Activated CD4-positive, alpha-beta T cell treated with anti-CD3 and anti-CD28 coated beads, Interleukin-2, amount 10 ng/mL, durations not matched to agents 24 days and 14 days (primary cell): ENCODE results near the gene PEX14. TPM values are rescaled to one million over a fixed set of nuclear protein-coding genes. Genes with fewer than 3 reads are reported as not detected.
A peak's percentile ranks its signal among the peaks of the same experiment; 100 is the strongest.
"Not testable (repeated sequence)": the region's sequence is repeated elsewhere in the genome, so short reads cannot be mapped to it uniquely, and the experiment has no call there.

Experiments used
- DNase-seq: peaks from one replicate; pipeline ENCODE4 v3.0.0; 2022
- H3K27ac Mint-ChIP-seq: one replicate; pipeline ENCODE4 v1.8.0; 2022; ENCODE audit warnings: mild to moderate bottlenecking, mixed read lengths
- H3K27me3 Mint-ChIP-seq: one replicate; pipeline ENCODE4 v1.8.0; 2022; ENCODE audit warnings: mixed read lengths
- H3K36me3 Mint-ChIP-seq: one replicate; pipeline ENCODE4 v1.8.0; 2022; ENCODE audit warnings: low read depth, mild to moderate bottlenecking, mixed read lengths
- H3K4me1 Mint-ChIP-seq: one replicate; pipeline ENCODE4 v1.8.0; 2021; ENCODE audit warnings: mixed read lengths
- H3K4me3 Mint-ChIP-seq: one replicate; pipeline ENCODE4 v1.8.0; 2022; ENCODE audit warnings: mild to moderate bottlenecking, moderate library complexity, mixed read lengths
- H3K9me3 Mint-ChIP-seq: one replicate; pipeline ENCODE4 v1.8.0; 2021; ENCODE audit warnings: mixed read lengths
- intact Hi-C: fragments of 100-400 bp; cut with micrococcal nuclease; formaldehyde crosslinking; loops from one replicate; pipeline ENCODE4 v1.15.1; 2023
- total RNA-seq: library from RNA; stranded (reverse); gene quantifications from 2 replicates; pipeline ENCODE4 v1.2.3, GENCODE V29; 2022

PEX14 gene
- total RNA-seq, 1 donor from 2014 or later: 21.6 TPM

DNA sequence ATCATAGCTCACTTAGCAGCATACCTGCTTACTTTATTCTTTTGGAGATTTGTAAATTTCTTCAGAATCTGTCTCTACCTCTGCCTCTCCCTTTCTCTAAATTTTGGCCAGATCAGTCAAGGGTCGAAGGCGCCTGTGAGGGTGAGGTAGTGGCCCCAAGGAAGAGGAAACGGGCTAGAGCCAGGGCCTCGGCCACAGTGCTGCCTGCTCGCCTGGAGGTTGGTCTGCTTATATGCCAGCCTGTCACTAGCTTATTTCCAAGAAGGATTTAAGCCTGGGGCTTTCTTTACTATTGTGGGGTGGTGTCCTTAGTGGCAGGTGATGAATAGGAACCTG lies 19.6 kb downstream of the PEX14 start:
- Mint-ChIP-seq H3K27ac (peak overlapping the region; percentile 91), H3K4me1 (peaks cover 51% of the 10 kb centered on the region), H3K36me3 (peaks cover 15% of the 10 kb centered on the region), H3K4me3 (peak overlapping the region; percentile 85), H3K27me3 (no peaks in the 10 kb centered on the region), H3K9me3 (no peaks in the 10 kb centered on the region)
- intact Hi-C loops: loop anchor here (1.0 to 10.0 kb wide), 3 partner anchors 22 to 280 kb away; partner anchors contain the start of genes CENPS, DFFA and KIF1B
- no peak for DNase-seq

DNA sequence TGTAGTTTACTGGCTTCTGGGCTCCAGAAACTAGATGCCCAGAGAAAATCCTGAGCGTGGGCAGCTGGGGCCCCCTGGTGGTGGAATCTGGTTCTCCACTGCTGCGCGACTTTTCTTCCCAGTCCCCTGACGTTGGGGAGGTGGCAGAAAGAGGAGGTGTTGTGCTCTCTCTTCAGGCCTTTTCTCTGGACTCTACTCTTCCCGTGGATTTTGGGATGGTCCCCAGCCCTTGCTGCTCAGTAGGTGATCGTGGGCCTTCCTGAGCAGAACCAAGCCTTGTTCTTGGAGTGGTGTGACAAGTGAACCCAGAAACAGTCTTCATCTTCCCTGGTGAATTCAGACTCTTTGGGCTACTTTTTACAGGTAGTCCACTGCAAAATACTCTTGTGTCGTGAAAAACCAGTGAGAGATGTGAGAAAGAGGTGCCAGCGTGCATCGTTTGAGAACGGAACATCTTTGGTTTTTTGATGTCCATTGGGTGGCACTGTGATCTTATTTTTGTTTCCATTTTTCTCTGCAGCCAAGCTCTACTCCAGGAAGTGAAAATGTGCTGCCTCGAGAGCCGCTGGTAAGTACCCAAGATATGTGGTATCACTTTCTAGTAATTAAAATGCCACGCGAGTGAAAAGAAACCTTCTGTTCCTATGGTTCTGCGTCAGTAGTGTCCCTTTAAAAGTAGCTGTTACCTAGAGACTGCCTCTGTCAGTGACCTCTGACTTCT lies 20.2 kb downstream of the PEX14 start:
- intact Hi-C loops: loop anchor here (1.0 to 10.0 kb wide), 9 partner anchors 16 to 517 kb away; partner anchors contain the start of genes CENPS, DFFA, KIF1B and TARDBP
- H3K36me3 Mint-ChIP-seq: peaks cover 11% of the 10 kb centered on the region
- H3K27me3 Mint-ChIP-seq: no peaks in the 10 kb centered on the region
- peak; percentile 95 for DNase-seq
- H3K4me3 Mint-ChIP-seq: peak overlapping the region; percentile 85
- H3K9me3 Mint-ChIP-seq: no peaks in the 10 kb centered on the region
- H3K4me1 Mint-ChIP-seq: peaks cover 48% of the 10 kb centered on the region
- H3K27ac Mint-ChIP-seq: peak overlapping the region; percentile 91

DNA sequence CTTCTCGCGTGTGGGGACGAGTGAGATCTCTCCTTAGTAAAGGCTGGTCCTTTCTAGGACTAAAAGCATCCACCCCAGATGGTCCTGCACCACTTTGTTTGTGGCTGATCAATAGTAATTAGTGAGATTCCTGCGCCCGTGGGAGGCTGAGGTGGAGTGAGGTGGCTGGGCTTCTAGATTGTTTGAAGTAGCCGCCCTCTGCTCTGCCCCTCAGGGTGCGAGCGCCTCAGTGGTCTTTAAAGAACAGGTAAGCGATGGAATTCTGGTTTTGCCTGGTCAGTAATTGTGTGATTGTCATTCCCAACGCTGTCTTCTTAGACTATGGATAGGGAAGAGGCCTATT lies 20.7 kb downstream of the PEX14 start:
- intact Hi-C loops: loop anchor here (1.0 to 10.0 kb wide), 7 partner anchors 16 to 517 kb away; partner anchors contain the start of genes KIF1B and TARDBP
- Mint-ChIP-seq H3K27ac (peak overlapping the region; percentile 91), H3K4me3 (peak overlapping the region; percentile 85), H3K27me3 (no peaks in the 10 kb centered on the region), H3K9me3 (no peaks in the 10 kb centered on the region), H3K4me1 (peaks cover 47% of the 10 kb centered on the region), H3K36me3 (peaks cover 10% of the 10 kb centered on the region)
- DNase-seq: no peak

DNA sequence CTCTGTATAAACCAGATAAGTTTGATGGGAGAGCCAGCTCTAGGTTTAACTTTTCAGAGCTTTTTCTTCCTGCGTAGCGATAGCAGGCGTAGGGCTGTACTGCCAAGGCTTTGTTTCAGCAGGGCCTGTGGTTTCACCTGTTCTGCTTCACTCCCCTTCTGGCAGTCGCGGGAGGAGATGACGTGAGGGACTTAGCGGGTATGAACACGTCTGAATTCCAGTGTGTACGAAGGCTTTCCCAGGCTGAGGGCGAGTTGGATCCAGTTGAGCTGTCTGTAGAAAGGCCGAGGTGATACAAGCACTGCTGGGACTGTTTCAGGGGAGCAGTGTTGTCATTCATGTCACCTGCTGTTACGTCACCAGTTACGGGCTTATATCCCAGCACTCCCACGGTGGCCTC lies 21.2 kb downstream of the PEX14 start:
- Mint-ChIP-seq H3K27me3 (no peaks in the 10 kb centered on the region), H3K36me3 (peaks cover 10% of the 10 kb centered on the region), H3K4me3 (peak overlapping the region; percentile 85), H3K27ac (peak overlapping the region; percentile 91), H3K9me3 (no peaks in the 10 kb centered on the region), H3K4me1 (peaks cover 47% of the 10 kb centered on the region)
- peak; percentile 78 for DNase-seq
- intact Hi-C loops: loop anchor here (1.0 to 10.0 kb wide), 7 partner anchors 15 to 516 kb away; partner anchors contain the start of genes KIF1B and TARDBP

DNA sequence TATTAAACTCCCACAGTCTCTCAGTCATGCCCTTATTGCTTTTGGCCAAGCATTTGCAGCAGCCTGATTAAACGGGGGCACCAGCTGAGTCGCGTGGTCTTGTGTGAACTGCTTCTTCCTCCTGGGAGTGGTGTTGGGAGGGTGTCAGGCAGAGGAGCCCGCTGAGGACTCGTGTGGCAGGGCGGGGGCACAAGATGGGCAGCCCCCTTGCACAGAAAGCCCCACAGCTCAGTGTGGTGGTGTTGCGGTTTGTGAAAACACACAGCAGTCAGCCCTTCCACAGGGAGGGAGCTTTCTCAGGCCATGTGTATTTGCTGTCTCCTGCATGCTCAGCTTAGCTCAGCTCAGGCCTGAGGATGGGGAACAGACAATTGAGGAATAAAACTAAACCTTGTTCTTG lies 22.4 kb downstream of the PEX14 start:
- DNase-seq: no peak
- no peaks in the 10 kb centered on the region for H3K27me3 Mint-ChIP-seq
- no peak overlapping the region for H3K27ac Mint-ChIP-seq
- intact Hi-C loops: loop anchor here (5.0 to 10.0 kb wide), 4 partner anchors 195 to 515 kb away; partner anchors contain the start of genes KIF1B and TARDBP
- no peak overlapping the region for H3K4me3 Mint-ChIP-seq
- peaks cover 51% of the 10 kb centered on the region for H3K4me1 Mint-ChIP-seq
- no peaks in the 10 kb centered on the region for H3K9me3 Mint-ChIP-seq
- peaks cover 10% of the 10 kb centered on the region for H3K36me3 Mint-ChIP-seq

DNA sequence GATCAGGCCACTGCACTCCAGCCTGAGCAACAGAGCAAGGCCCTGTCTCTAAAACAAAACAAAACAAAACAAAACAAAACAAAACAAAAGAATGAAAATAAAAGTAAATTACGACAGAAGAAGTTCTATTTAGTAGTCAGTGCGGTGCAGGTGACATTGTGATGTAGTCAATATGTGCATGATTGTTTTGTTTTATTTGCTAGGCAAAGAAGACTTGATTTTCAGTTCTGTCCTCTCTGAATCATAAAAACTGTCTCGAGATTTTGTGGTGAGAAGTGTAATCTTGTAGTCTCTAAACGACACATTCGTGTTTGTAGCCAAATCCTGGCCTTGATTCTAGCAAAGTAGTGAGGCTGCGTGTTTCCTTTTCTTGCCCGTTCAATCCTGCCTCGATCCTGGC lies 23.5 kb downstream of the PEX14 start:
- H3K4me1 Mint-ChIP-seq: peaks cover 50% of the 10 kb centered on the region
- intact Hi-C loops: loop anchor here (5.0 to 10.0 kb wide), 4 partner anchors 194 to 514 kb away; partner anchors contain the start of genes KIF1B and TARDBP

DNA sequence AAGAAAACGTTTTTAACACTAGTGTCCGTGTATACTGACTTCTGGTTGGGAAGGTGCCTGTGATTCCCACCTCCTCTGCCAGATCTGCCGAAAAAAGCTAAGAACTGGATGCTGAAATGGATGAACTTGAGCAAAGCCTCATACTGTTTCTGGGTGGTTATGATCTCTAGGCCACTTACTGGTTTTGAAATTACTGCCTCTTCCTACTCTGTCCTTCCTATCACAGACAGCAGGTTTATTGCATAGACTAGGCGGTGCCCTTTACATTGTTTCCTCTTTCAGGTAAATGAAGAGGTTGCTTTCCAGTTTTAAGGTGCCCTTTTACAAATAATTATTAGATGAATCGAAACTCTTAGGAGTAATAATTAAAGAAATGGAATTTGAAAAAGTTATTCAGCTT lies 27.5 kb downstream of the PEX14 start:
- Mint-ChIP-seq H3K4me3 (no peak overlapping the region), H3K9me3 (no peaks in the 10 kb centered on the region), H3K36me3 (peaks cover 3% of the 10 kb centered on the region), H3K4me1 (peaks cover 29% of the 10 kb centered on the region), H3K27ac (no peak overlapping the region), H3K27me3 (no peaks in the 10 kb centered on the region)
- DNase-seq: no peak
- intact Hi-C loops: no loop called here

More for the DNA sequence above, 23.5 kb downstream of the PEX14 start:
- Mint-ChIP-seq H3K27me3 (no peaks in the 10 kb centered on the region), H3K36me3 (peaks cover 10% of the 10 kb centered on the region), H3K27ac (peak overlapping the region; percentile 79), H3K9me3 (no peaks in the 10 kb centered on the region), H3K4me3 (peak overlapping the region; percentile 8)
- no peak for DNase-seq

DNA sequence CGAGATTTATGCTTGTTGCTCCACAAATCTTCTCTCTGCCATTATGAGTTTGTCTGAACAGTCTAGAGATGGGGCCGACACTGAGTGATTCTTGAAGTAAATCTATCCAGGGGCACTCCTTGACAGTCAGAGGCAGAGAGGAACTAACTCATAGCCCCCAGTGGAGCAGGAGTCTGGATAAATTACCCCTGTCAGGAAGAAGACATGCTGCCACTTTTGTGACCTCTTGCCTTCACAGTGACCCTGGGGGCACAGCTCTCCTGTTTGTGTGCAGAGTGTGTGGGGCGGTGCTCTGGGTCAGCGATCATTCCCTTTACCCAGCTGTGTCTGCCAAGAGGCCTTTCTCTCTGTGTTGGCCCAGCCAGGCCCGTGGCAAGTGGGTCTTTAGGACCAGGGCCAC lies 29.5 kb downstream of the PEX14 start:
- no peak for DNase-seq
- no peaks in the 10 kb centered on the region for H3K27me3 Mint-ChIP-seq
- intact Hi-C loops: no loop called here
- no peak overlapping the region for H3K27ac Mint-ChIP-seq
- peaks cover 21% of the 10 kb centered on the region for H3K4me1 Mint-ChIP-seq
- peaks cover 2% of the 10 kb centered on the region for H3K36me3 Mint-ChIP-seq
- H3K4me3 Mint-ChIP-seq: no peak overlapping the region
- H3K9me3 Mint-ChIP-seq: no peaks in the 10 kb centered on the region

DNA sequence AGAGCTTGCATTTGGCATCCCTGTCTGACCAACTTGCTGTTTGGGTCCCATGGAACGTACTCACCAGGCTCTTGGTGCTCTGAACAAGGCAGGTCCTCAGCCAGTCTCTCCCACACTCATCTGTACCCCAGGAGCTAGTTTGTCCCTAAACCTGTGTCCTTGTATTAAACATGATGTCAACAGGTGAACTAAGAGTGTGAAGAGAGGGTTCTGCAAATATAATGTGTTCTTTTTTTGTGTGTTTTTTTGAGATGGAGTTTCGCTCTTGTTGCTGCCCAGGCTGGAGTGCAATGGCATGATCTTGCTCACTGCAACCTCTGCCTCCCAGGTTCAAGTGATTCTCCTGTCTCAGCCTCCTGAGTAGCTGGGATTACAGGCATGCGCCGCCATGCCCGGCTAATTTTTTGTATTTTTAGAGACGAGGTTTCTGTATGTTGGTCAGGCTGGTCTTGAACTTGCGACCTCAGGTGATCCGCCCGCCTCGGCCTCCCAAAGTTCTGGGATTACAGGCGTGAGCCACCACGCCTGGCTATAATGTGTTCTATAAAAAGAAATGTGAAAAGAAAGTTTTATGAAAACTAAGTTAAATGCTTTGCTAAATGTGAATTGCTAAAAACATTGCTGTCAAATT lies 31.4 kb downstream of the PEX14 start:
- H3K9me3 Mint-ChIP-seq, H3K27ac Mint-ChIP-seq, H3K27me3 Mint-ChIP-seq, intact Hi-C loops, DNase-seq, H3K36me3 Mint-ChIP-seq, H3K4me3 Mint-ChIP-seq: not testable (repeated sequence)
- peaks cover 32% of the 10 kb centered on the region for H3K4me1 Mint-ChIP-seq

DNA sequence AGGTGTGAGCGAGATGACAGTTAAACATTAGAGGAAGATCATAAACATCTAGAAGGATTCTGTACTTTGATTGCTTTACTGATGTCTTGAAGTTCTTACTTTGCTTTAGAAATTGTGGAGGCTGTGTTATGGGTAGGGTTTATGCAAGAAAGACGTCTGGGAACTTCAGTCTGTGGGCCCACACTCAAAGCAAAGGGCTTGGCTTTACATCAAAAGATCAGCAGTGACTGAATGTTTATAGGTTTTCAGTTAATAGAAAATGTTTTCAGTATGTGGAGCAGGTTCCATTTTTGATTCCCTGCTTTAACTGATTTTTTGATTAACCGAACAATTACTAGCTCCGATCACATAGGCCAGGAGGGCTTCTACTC lies 31.9 kb downstream of the PEX14 start:
- no peak for DNase-seq
- intact Hi-C loops: no loop called here
- no peak overlapping the region for H3K27ac Mint-ChIP-seq
- peaks cover 37% of the 10 kb centered on the region for H3K4me1 Mint-ChIP-seq
- no peaks in the 10 kb centered on the region for H3K9me3 Mint-ChIP-seq
- H3K27me3 Mint-ChIP-seq: no peaks in the 10 kb centered on the region
- peaks cover 3% of the 10 kb centered on the region for H3K36me3 Mint-ChIP-seq
- no peak overlapping the region for H3K4me3 Mint-ChIP-seq

DNA sequence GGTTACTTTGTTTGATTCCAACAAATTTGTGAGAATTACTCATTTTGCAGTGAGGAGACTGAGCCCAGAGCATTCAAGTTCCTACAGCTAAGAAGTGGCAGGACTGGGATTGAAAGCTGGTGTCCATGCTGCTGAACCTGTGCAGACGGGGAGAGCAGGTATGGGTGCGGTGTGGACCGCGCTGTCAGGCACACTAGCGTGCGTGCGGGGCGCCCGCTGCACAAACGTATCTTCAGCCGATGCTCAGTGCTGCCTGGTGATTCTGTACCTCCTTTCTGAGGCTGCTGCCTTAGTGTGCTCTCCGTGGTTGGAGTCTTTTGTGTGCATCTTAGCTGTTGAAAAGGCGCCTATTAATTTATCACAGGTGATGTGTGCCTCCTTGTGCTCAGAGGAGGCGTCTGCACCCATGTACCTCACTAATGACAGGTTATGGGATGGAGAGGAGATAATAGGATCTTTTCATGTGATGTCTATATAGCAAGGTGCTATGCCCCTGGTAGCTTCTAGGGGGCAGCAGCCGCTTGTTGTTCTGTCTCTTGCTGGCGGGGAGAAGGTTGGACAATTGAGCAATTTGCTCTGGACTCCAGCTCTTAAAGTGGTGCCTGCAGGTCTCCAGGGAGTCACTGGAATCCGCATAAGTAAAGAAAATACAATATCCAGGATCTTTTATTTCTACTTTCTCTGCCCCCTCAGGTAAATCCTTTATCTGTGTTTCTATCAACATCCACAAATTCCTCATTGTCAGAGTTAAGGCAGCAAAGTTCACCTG lies 32.5 kb downstream of the PEX14 start:
- Mint-ChIP-seq H3K27ac (no peak overlapping the region), H3K4me1 (peaks cover 36% of the 10 kb centered on the region), H3K36me3 (peaks cover 3% of the 10 kb centered on the region), H3K4me3 (no peak overlapping the region), H3K9me3 (no peaks in the 10 kb centered on the region), H3K27me3 (no peaks in the 10 kb centered on the region)
- intact Hi-C loops: no loop called here
- DNase-seq: peak; percentile 83

DNA sequence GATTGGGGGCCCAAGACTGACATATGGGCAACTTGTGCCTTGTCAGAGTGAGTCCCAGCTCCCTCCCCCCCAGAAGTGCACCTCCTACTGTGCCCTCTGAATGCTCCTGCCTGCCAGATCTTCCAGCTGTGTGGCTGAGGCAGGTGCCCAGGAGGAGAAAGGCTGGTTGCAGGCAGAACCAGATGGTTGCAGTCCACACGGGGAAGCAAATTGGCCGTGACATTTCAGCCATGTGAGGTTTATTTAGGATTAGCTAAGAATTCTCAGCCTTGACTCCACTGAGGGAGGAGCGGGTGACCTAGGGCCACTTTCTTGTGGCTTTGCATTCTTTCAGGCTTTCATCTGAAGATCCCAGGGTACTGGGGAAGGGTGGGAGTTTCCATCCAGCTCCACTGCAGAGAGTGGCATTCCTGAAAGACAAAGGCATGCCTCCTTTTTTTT lies 33.8 kb downstream of the PEX14 start:
- peaks cover 43% of the 10 kb centered on the region for H3K4me1 Mint-ChIP-seq
- intact Hi-C loops: no loop called here
- H3K9me3 Mint-ChIP-seq: no peaks in the 10 kb centered on the region
- no peak overlapping the region for H3K27ac Mint-ChIP-seq
- DNase-seq: no peak
- no peaks in the 10 kb centered on the region for H3K27me3 Mint-ChIP-seq
- no peak overlapping the region for H3K4me3 Mint-ChIP-seq
- peaks cover 3% of the 10 kb centered on the region for H3K36me3 Mint-ChIP-seq

DNA sequence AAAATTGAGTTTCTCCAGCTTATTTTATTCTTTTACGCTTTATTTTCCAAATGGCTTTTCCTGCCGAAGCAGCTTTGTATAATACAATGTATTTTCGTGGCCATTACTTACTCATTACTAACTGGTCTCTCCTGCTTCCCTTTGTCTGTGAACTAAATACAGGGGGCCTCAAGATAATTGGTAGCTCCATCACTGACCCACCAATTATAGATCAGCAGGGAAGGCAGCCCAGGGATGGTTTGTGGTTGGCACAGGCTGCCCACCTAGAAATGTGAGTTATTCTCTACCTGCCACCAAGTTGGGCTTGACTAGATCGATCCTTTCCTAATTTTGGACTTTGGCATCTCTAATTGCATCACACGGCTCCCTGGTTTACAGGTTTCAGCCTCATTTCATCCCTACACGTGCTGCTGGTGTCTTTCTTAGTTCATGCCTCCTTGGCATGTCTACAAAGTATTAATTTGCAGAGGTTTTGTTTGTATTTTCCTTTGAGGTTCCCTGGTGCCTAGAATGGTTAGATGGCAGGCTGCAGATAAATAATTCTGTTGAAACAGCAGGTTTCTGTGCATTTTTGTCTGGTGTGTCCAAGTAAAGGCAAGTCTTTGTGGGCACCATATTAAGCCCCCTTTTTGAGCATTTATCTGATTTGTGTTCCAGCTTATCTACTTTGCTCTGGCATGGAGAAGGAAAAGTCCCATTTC lies 35.2 kb downstream of the PEX14 start:
- Mint-ChIP-seq H3K27ac (peak overlapping the region; percentile 87), H3K4me3 (peak overlapping the region; percentile 59), H3K9me3 (no peaks in the 10 kb centered on the region), H3K36me3 (peaks cover 4% of the 10 kb centered on the region), H3K4me1 (peaks cover 53% of the 10 kb centered on the region), H3K27me3 (no peaks in the 10 kb centered on the region)
- no peak for DNase-seq
- intact Hi-C loops: loop anchor here (1.0 to 10.0 kb wide), 4 partner anchors 125 to 422 kb away; partner anchors contain the start of gene CASZ1
